DMS79 treated with DMSO at 0.1 percent for 48 hours (cell line): ENCODE results near the gene MAPRE3.
A peak's percentile ranks its signal among the peaks of the same experiment; 100 is the strongest.

Experiments used
- DNase-seq: peaks from one replicate; lab custom pipeline; 2025; lab: John Stamatoyannopoulos, UW

Gene MAPRE3

GRCh38 chr2:26950246-26950645 is 20.2 kb upstream of the MAPRE3 start:
- no peak for DNase-seq

GRCh38 chr2:26951236-26951635 is 19.2 kb upstream of the MAPRE3 start:
- no peak for DNase-seq

GRCh38 chr2:26952374-26952773 is 18.1 kb upstream of the MAPRE3 start:
- no peak for DNase-seq

- DNase-seq: no peak
These were observed 16.3 kb upstream of the MAPRE3 start for GRCh38 chr2:26954135-26954534.

GRCh38 chr2:26957041-26957440 is 13.4 kb upstream of the MAPRE3 start:
- DNase-seq: no peak

- DNase-seq: no peak
These were observed 12.9 kb upstream of the MAPRE3 start for GRCh38 chr2:26957534-26957933.

GRCh38 chr2:26959331-26959730 is 11.1 kb upstream of the MAPRE3 start:
- no peak for DNase-seq

GRCh38 chr2:26964446-26965130 is 5.8 kb upstream of the MAPRE3 start:
- no peak for DNase-seq

- DNase-seq: no peak
These were observed 2.4 kb upstream of the MAPRE3 start for GRCh38 chr2:26968001-26968400.

GRCh38 chr2:26969077-26969844 is 1.2 kb upstream of the MAPRE3 start:
- no peak for DNase-seq

- no peak for DNase-seq
These were observed 641 bp downstream of the MAPRE3 start for GRCh38 chr2:26970928-26971627.

GRCh38 chr2:26971911-26972786 is 1.7 kb downstream of the MAPRE3 start:
- no peak for DNase-seq

GRCh38 chr2:26974352-26974751 is 3.9 kb downstream of the MAPRE3 start:
- no peak for DNase-seq

GRCh38 chr2:26975102-26975501 is 4.7 kb downstream of the MAPRE3 start:
- DNase-seq: no peak

GRCh38 chr2:26975656-26976055 is 5.2 kb downstream of the MAPRE3 start:
- DNase-seq: no peak

- no peak for DNase-seq
These were observed 5.8 kb downstream of the MAPRE3 start for GRCh38 chr2:26976237-26976636.

- no peak for DNase-seq
These were observed 6.6 kb downstream of the MAPRE3 start for GRCh38 chr2:26977012-26977411.

- DNase-seq: peak; percentile 76
These were observed 7.7 kb downstream of the MAPRE3 start for GRCh38 chr2:26978061-26978596.

GRCh38 chr2:26979741-26980140 is 9.3 kb downstream of the MAPRE3 start:
- no peak for DNase-seq

GRCh38 chr2:26980971-26981370 is 10.5 kb downstream of the MAPRE3 start:
- no peak for DNase-seq

- DNase-seq: peak; percentile 82
These were observed 11.8 kb downstream of the MAPRE3 start for GRCh38 chr2:26982102-26982742.
